Right hindlimb (tissue), 1 donor: Measurements from ENCODE around the gene ATP13A3.

Source experiments
- DNase-seq: peaks from one replicate; pipeline ENCODE4 v3.0.0-alpha.2; 2018

Gene ATP13A3

DNA sequence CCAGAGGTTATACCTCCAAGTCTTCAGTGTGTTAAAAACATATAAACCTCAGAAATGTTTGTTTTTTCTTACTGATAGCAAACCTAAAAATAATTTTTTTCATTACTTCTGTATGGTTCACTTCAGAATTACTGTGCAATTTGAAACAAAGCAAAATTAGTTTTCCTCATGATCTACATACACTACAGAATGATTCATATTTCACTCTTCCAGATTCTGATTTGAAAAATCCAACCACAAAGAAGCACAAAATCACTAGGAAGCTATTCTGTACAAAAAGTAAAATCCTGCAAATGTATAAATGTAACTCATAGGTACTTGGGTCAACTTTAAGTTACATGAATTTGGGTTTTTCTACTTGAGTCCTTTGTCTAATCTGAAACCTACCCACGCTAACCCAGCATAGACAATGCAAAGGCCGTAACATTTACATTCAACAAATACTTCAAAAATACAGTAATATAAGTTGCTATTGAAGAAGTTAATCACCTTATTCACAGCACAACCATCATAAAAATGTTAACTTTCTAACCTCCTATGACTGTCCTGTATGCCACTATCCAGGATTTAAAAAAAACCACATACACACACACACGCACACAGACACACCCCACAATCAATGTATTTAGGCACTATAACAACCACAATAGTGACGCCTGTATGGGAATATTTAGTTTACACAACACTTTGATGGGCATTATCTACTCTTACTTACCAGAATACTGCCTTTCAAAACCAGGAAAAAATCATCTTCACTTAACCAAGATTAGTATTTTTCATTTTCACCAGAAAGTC lies 11.5 kb downstream of the ATP13A3 start:
- DNase-seq = no peak

DNA sequence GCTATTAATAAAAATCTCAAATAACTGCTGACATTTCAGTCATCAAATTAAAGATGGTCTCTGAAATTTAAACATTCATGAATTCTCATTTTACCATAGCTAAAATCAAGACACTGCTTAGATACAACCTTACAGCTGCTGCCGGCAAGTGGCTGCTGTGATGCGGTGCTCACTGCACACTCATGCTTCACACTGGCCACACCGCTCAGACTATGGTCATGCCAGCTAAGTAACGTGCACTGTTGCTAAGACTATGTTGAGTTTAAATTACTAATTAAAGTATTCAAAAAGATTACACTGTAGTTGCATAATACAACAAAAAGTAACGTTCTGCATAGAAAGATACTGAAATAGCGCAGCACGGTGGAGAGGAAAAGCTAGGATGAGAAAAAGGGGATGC lies 12.1 kb downstream of the ATP13A3 start:
- DNase-seq = no peak

DNA sequence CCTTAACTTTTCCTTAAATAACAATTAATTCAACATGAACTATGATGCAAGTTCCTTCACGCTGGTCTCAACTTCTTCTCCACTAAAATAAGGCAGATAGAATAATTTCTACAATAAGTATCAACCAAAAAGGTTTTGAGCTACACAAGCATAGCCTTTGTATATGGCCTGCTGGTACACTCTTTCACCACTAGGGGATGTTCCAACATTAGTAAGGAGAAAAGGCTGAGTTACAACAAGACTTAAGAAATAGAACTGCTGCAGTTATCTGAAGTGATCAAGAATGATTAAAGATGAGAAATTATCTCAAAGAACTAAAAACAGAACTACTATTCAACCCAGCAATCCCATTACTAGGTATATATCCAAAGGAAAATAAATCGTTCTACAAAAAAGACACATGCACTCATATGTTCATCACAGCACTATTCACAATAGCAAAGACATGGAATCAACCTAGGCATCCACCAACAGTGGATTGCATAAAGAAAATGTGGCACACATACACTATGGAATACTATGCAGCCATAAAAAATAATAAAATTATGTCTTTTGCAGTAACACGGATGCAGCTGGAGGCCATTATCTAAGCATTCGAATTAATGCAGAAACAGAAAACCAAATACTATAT lies 14.4 kb downstream of the ATP13A3 start:
- DNase-seq = no peak

DNA sequence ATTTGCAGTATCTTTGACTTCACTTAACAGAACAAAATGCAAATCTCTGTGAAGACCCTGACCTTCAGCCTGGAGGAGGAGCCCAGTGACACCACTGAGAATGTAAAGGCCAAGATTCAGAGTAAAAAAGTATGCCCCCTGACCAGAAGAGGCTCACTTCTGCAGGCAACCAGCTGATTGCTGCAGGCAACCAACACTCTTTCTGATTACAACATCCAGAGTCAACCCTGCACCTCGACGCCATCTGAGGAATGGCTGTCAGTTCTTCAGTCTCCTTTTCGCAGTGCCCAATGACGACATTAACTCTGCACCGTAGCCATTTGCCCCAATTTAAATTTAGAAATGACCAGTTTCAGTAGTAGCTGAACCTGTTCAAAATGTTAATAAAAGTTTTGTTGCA lies 14.9 kb downstream of the ATP13A3 start:
- no peak for DNase-seq

DNA sequence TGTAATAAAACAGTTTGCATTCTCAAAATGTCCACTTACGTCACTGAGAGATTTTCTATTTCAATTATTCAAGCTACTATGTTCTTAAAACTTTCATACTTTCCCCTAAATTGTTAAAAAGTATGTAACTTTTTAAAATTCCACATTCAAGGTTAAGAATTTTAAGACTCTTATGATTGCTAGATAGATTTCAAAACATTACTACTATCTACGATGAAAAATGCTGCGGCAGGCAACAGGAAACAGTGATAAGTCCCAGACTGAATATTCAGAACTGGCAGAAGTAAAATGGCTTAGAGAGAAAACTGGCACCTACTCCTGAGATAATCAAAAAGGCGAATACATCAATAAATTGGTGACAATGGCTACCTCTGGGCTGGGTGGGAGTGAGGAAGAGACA lies 16.2 kb downstream of the ATP13A3 start:
- DNase-seq = no peak

DNA sequence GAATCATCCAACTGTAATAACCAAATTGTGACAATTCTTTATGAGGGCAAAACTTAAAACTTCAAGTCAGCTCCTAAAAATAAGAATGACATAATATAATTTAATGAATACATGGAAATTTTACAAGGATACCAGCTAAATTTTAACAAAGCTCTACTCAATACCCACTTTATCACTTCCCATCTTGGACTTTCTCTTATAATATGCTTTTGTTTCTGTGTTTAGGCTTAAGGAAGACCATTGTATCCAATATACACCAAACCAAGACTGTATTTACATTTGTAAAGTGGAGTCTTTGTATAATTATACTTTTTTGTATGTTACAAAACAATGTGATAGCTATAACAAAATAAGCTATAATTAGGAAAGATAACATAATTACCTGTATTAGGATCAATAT lies 16.8 kb downstream of the ATP13A3 start:
- DNase-seq = no peak

DNA sequence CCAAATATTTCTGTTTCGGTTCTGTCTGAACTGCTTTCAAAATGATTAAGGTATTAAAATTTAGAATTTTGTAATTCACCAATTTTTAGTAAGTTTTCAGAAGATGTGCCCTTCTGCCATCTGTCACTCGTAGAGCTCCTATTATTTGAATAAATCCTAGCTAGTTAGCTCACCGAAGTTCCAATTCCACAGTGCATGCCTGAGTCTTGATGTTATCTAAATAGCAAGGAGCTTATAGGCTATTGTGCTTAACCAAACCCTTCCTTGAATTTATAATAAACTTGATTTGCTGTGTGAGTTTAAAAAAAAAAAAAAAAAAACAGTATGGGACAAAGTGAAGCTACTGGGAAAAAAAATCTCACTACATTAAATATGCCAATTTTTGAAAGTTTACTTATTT lies 18.7 kb downstream of the ATP13A3 start:
- no peak for DNase-seq

DNA sequence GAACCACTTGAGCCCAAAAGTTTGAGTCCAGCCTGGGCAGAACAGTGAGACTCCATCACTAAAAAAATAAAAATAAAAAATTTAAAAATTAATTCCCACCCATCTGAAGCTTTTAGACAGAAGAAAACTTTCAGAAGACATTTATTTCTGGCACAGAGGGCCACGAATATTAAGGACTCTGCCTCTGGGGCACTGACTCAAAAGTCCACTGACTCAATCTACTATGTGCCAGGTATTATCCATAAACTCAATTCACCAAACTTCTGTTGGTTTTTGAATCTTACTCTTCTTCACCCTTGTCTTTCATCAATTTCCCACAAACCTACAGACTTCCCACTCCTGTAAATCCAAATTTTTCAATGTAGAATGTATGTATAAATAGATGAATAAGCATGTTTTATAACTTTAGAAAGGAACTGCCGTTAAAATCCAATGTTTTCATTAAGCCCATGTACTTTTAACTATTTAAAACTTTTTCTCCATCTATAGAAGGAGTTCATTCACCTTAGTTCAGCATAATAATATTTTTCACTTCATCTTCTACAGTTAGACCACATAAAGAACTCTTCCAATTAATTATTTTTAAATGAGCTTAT lies 19.9 kb downstream of the ATP13A3 start:
- no peak for DNase-seq

DNA sequence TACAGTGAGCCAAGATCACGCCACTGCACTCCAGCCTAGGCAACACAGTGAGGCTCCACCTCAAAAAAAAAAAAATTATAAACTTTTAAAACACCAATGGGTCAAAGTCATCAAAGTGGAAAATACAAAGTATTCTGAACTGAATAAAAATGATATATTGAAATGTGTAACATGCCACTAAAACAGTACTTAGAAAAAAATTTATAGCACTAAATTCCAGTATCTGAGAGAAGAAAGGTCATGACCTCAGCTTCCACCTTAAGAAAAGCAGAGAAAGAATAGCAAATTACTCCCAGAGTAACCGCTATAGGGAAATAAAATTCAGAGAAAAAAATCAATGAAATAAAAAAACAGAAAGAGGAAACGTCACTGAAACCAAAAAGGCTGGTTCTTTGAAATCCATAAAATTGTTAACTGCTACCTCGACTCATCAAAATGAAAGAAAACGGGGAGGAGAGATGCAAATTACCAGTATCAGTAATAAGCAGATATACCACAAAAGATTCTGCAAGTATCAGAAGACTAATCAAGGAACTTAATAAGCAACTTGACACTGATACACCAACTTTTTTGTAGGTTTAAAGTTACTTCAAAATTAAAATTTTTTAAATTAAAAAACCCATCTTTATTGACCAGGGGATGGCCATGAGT lies 20.8 kb downstream of the ATP13A3 start:
- DNase-seq = no peak

DNA sequence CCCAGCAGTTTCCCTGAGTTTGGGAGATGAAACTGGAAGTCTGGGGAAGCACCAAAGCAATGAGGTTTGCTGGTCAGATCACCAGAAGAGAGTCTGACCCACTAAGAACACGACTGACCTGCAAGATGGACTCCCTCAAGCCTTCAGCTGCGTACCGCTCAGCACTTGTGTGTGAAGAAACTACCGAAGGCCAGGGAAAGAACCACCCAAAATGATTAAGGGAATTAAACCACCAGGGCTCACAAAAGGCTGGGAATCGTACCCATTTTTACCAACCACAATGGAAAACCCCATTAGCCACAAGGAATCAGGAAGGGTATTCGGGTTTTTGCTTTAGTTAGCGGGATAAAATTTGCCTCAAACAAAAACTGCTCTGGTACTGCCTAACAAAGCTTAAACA lies 21.6 kb downstream of the ATP13A3 start:
- no peak for DNase-seq

DNA sequence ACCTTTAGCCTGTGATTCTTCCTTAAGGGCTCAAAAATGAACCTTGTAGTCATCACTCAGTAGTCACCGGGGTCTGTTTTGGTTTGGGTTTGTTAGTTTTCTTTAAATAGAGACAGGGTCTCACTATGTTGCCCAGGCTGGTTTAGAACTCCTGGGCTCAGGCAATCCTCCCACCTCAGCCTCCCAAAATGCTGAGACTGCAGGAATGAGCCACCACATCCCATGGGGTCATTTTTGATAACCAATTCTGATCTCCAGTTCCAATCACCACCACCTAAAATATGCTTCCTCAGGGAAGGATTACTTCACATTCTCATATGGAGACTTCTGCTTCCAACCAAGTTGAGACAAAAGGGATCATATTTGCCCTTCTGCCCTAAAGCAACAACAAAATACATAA lies 22.1 kb downstream of the ATP13A3 start:
- DNase-seq = no peak

DNA sequence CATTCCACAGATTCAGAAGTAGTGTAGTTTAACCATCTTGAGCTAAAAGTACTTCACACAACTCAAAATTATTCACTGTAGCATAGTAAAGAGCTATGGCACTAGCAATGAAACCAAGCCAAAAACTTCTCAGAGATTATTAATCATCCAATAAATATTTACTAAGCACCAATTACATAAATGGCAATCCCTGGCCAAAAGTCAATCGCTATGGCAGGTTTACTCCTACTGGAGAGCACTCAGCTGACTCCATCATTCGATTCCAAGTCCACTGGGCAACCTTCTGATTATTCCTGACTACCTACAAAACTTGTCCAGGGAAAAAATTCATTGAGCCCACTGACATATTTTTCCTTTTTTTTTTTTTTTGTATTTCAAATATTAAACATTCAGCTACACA lies 23.9 kb downstream of the ATP13A3 start:
- no peak for DNase-seq

DNA sequence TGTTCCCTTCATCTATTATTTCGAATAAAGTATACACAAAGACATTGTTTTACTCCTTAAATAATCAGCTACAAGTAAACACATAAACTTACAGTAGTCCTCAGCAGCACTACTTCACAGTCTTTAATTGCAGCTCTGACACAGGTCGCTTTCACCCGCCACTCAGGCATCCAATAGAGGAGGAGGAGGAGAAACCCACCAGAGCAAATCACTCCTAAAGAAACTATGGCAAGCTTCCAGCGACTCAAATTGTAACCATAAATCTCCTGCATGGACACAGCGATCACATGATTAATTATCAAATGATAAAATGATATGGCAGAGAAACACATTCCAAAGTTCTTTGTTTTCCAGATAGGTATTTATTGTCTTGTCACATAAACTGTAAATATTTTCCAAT lies 26.2 kb downstream of the ATP13A3 start:
- DNase-seq = no peak

DNA sequence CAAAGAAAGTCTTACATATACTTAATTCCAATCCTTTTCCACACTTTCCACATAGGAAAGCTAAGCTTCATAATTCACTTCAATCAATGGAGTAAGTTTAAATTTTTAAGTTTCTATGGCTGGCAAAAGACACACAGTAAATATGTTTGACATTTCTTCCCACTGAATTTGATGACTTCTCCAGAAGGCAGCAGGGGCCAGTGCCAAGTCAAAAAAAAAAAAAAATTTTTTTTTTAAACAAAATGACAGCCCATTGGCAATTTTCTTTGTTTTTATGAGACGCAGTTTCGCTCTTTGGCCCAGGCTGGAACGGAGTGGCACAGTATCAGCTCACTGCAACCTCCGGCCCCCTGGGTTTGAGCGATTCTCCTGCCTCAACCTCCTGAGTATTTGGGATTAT lies 28.7 kb downstream of the ATP13A3 start:
- no peak for DNase-seq

DNA sequence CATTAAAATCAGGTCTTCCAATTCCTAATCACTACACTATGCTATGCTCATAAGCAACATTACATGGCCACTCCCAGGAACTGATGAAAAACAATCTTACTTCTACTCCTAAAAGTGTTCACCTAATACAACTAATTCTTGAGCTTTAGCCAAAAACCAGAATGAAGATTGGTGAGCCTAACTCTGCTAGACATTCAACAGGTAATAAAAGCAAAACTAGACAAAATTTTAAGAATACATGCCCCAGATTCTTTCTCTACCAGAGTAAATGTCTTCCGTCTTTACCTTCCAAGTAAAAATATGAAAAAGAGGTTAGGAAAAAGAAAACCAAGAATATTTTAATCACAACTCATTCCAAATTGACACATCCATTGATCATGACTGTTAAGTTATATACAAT lies 31.3 kb downstream of the ATP13A3 start:
- no peak for DNase-seq

DNA sequence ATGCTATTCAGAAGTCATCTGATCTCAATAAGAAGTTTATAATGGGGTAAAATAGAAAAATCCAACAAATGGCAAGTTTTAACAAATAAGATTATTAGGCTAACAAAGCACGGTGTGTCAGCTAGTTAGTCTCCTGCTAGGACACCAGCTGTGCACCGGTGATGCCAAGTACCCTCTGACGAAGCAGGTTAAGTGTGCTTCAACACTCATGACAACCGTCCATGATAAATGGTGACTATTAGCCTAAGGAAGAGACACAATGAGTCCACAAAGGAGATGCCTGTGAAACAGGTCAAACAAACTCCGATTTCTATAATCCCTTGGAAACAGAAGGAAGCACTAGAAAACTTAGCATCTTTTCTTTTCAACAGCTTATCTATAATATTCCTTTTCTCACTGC lies 36.5 kb downstream of the ATP13A3 start:
- DNase-seq = no peak

DNA sequence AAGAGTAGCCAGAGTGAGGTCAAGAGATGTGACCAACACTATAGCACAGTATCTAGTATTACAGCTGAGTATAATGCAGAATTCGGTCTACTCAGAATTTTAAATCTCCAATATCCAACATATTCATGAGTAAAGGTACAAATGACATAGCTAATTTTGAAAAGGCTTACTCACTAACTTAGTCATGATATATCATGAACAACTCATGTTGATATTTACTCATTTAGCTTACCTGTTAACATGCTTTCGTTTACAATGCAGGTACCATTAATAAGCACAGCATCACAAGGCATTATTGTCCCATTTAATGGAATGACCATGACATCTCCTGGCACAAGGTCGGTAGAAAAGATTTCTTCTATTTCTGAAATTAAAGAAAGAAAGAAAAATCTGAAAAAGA lies 36.9 kb downstream of the ATP13A3 start:
- no peak for DNase-seq

DNA sequence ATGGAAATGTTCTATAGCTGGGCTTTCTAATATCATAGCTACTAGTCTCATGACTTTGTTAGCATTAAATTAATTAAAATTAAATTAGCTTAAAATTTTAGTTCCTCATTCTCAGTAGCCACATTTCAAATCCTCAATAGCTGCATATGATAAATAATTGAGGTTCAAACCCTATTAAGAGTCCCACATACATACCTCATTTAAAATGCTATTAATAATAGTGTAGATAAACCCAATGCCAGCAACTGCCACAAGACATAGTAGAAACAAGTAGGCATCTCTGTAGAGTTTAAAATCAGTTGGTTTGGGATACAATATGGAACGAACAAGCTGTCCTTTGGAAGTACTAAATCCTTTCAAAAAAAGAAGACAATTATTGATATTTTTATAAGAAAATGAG lies 39.1 kb downstream of the ATP13A3 start:
- no peak for DNase-seq

DNA sequence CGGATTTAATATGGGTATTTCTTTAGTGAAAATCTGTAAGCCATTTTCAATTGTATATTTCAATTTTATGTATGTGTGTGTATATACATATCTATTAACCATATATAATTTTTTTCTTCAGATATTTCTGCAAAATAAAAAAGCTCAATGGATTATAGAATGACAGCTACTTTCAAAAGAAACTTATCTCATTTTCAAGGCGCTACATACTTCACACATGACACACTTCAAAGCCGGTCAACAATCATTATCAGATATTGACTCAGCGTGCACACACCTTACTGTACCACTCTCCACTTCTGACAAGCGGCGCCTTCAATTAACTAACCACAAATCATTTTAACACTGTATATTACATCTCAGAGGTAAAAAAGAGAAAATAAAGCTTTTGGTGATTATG lies 39.6 kb downstream of the ATP13A3 start:
- no peak for DNase-seq

DNA sequence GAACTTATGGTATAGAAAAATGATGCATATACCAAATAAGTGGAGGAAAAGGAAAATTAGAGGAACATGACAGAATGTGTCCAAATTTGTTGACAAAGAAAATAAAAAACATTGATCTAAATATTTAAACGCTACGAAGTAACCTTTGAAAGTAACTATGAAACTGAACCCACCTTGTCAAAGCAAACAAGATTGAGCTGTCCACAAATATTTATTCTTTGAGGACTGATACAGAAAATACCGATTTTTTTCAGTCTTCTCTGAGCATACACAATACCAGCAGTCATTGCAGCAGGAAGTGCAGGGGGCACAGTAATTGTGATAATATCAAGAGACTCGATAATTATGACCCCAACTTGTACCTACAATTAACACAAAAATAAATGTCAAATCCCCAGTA lies 40.0 kb downstream of the ATP13A3 start:
- DNase-seq = no peak

DNA sequence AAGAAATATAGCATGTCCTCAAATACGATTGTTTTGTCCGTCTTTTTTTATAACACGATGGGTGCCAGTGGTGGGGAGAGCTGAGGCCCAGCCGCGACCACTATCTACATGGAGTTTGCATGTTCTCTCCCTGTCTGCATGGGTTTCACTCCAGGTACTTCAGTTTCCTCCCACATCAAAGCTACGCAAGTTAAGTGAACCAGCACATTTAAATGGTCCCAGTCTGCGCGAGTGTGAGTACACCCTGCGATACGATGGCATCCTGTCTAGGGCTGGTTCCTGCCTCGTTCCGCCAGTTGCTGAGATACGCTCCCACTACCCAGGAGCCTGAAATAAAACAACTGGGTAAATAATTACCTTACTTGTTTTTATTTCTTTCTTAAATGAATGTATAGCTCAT lies 40.6 kb downstream of the ATP13A3 start:
- DNase-seq = no peak

DNA sequence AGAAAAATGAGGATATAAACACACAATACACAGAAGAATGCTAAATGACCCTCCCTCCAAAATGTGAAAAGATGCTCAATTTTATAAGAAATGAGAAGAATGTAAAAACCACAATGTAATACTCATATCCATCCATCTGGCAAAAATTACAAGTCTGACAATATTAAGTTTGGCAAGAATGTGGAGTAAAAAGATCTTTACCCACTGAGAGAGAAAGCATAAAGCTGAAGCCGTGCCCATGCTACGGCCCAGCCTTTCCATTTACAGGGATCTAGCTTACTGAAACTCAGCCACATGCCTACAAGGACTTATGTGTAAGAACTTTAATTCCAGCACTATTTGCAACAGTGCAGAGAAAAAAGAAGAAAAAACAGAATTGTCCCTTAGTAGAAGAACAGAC lies 42.9 kb downstream of the ATP13A3 start:
- no peak for DNase-seq

DNA sequence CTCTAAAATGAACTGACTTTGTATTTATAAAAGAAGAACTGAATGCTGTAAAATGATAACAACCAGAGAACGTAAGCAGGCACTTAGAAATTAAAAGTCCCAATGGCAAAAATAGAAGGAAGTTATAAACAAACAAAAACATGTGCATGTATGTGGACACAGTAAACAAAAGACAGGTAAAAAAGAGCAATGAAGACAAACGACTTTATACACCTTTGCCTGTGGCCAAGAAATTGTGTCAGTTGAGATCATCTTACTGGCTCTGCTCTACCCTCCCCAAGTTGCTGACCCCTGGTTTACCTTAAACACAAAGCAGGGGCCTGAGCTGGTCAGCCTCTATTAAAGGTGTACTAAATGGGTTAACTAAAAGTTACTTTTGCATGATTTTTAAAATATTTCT lies 46.0 kb downstream of the ATP13A3 start:
- DNase-seq = no peak
